ENCODE results near the gene CTRB2.
"Not testable (repeated sequence)": the region's sequence is repeated elsewhere in the genome, so short reads cannot be mapped to it uniquely, and the experiment has no call there.

Gene CTRB2

GRCh38 chr16:75228143-75228976, 21.4 kb upstream of the CTRB2 start:
- Mint-ChIP-seq H3K9me3 (no peaks in the 10 kb centered on the region), H3K27me3 (peaks cover 14% of the 10 kb centered on the region), H3K4me1 (no peaks in the 10 kb centered on the region), H3K36me3 (ENCODE audit: insufficient read depth) (no peaks in the 10 kb centered on the region), H3K27ac (ENCODE audit: low read depth) (no peak overlapping the region), H3K4me3 (no peak overlapping the region)
- no peak for DNase-seq (ENCODE audit: low spot score in 2 of 2)
- no peak for ATAC-seq (replicated peaks; ENCODE audit: extremely low read depth, poor library complexity, severe bottlenecking)

DNA sequence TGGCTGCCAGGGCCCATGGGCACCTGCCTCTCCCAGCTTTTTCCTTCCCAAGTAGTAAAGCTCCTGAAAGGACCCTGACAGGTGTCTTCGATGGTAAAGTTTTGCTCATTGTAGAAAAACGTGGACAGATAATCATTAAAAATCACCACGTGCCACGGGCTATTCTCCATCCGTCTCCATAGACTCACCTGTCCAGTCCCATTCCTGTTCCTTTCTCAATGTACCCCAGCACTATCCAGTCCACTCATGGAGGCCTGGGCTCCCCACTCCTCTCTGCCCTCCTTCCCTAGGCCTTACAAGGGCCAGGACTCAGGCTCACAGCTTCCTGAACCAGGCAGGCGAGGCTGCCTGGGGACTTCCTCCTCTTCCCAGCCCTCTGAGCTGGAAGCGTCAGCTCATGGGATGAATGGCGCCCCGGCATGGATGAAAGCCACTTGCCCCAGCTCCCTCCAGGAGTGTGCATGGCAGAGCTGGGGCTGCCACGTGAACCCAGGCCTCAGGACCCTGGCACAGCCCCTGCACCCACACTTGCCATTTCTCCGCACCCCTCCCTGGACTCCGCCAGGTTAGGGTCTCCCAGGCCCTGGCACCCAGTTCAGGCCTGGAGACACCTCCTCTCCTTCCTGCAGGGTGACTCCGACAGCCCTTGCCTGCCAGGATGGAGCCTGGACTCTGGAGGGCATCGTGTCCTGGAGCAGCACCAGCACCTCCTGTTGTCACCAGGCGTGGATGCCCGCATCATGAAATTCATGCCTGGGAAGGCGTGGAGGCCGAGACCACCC, 20.6 kb upstream of the CTRB2 start:
- no peak overlapping the region for H3K27ac Mint-ChIP-seq (ENCODE audit: low read depth)
- H3K4me1 Mint-ChIP-seq: no peaks in the 10 kb centered on the region
- no peak for ATAC-seq (replicated peaks; ENCODE audit: extremely low read depth, poor library complexity, severe bottlenecking)
- no peak for DNase-seq (ENCODE audit: low spot score in 2 of 2)
- H3K36me3 Mint-ChIP-seq (ENCODE audit: insufficient read depth): no peaks in the 10 kb centered on the region
- no peaks in the 10 kb centered on the region for H3K9me3 Mint-ChIP-seq
- peaks cover 14% of the 10 kb centered on the region for H3K27me3 Mint-ChIP-seq
- H3K4me3 Mint-ChIP-seq: no peak overlapping the region

GRCh38 chr16:75226550-75227360, 19.8 kb upstream of the CTRB2 start:
- ATAC-seq (replicated peaks; ENCODE audit: extremely low read depth, poor library complexity, severe bottlenecking) (no peak), DNase-seq (ENCODE audit: low spot score in 2 of 2) (no peak)
- Mint-ChIP-seq H3K4me3 (no peak overlapping the region), H3K27ac (ENCODE audit: low read depth) (no peak overlapping the region), H3K9me3 (no peaks in the 10 kb centered on the region), H3K36me3 (ENCODE audit: insufficient read depth) (no peaks in the 10 kb centered on the region), H3K27me3 (peaks cover 14% of the 10 kb centered on the region), H3K4me1 (no peaks in the 10 kb centered on the region)

- ATAC-seq (replicated peaks; ENCODE audit: extremely low read depth, poor library complexity, severe bottlenecking) (no peak), DNase-seq (ENCODE audit: low spot score in 2 of 2) (no peak)
- H3K27ac Mint-ChIP-seq (ENCODE audit: low read depth): no peak overlapping the region
- H3K4me3 Mint-ChIP-seq: no peak overlapping the region
- peaks cover 14% of the 10 kb centered on the region for H3K27me3 Mint-ChIP-seq
- H3K36me3 Mint-ChIP-seq (ENCODE audit: insufficient read depth): no peaks in the 10 kb centered on the region
- H3K9me3 Mint-ChIP-seq: no peaks in the 10 kb centered on the region
- no peaks in the 10 kb centered on the region for H3K4me1 Mint-ChIP-seq
Observed at GRCh38 chr16:75225678-75226515, 18.9 kb upstream of the CTRB2 start.

- Mint-ChIP-seq H3K27ac (ENCODE audit: low read depth) (no peak overlapping the region), H3K27me3 (peaks cover 14% of the 10 kb centered on the region), H3K36me3 (ENCODE audit: insufficient read depth) (no peaks in the 10 kb centered on the region), H3K4me3 (no peak overlapping the region), H3K9me3 (no peaks in the 10 kb centered on the region), H3K4me1 (no peaks in the 10 kb centered on the region)
- no peak for DNase-seq (ENCODE audit: low spot score in 2 of 2)
- ATAC-seq (replicated peaks; ENCODE audit: extremely low read depth, poor library complexity, severe bottlenecking): no peak
Observed at GRCh38 chr16:75225092-75225491, 18.1 kb upstream of the CTRB2 start.

- peaks cover 5% of the 10 kb centered on the region for H3K4me1 Mint-ChIP-seq
- DNase-seq (ENCODE audit: low spot score in 2 of 2) (no peak), ATAC-seq (replicated peaks; ENCODE audit: extremely low read depth, poor library complexity, severe bottlenecking) (no peak)
- no peak overlapping the region for H3K27ac Mint-ChIP-seq (ENCODE audit: low read depth)
- H3K9me3 Mint-ChIP-seq: no peaks in the 10 kb centered on the region
- peaks cover 4% of the 10 kb centered on the region for H3K36me3 Mint-ChIP-seq (ENCODE audit: insufficient read depth)
- H3K4me3 Mint-ChIP-seq: no peak overlapping the region
- peaks cover 14% of the 10 kb centered on the region for H3K27me3 Mint-ChIP-seq
Observed at GRCh38 chr16:75224306-75225082, 17.5 kb upstream of the CTRB2 start.

DNA sequence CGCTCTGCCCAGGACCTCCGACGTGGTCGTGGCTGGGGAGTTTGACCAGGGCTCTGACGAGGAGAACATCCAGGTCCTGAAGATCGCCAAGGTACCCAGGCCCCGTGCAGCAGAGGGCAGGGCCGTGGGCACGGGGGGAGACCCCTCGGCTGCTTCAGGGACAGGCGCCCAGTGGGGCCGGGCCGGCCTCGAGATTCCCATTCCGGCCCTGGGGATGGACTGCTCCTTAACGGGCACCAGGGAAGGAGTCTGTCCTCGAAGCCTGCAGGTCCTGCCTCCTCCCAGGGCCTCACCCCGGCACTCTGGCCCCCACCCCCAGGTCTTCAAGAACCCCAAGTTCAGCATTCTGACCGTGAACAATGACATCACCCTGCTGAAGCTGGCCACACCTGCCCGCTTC, 16.2 kb upstream of the CTRB2 start:
- not testable (repeated sequence) for H3K4me1 Mint-ChIP-seq; H3K36me3 Mint-ChIP-seq (ENCODE audit: insufficient read depth); H3K27ac Mint-ChIP-seq (ENCODE audit: low read depth)

GRCh38 chr16:75222271-75222783, 15.4 kb upstream of the CTRB2 start:
- H3K36me3 Mint-ChIP-seq (ENCODE audit: insufficient read depth): peaks cover 4% of the 10 kb centered on the region
- H3K9me3 Mint-ChIP-seq: no peaks in the 10 kb centered on the region
- H3K4me3 Mint-ChIP-seq: no peak overlapping the region
- peaks cover 4% of the 10 kb centered on the region for H3K27me3 Mint-ChIP-seq
- DNase-seq (ENCODE audit: low spot score in 2 of 2) (no peak), ATAC-seq (replicated peaks; ENCODE audit: extremely low read depth, poor library complexity, severe bottlenecking) (no peak)
- no peak overlapping the region for H3K27ac Mint-ChIP-seq (ENCODE audit: low read depth)
- H3K4me1 Mint-ChIP-seq: peaks cover 9% of the 10 kb centered on the region

More for the DNA sequence above, 16.2 kb upstream of the CTRB2 start:
- not testable (repeated sequence) for ATAC-seq (replicated peaks; ENCODE audit: extremely low read depth, poor library complexity, severe bottlenecking); H3K4me3 Mint-ChIP-seq; H3K9me3 Mint-ChIP-seq; DNase-seq (ENCODE audit: low spot score in 2 of 2)
- peaks cover 12% of the 10 kb centered on the region for H3K27me3 Mint-ChIP-seq

DNA sequence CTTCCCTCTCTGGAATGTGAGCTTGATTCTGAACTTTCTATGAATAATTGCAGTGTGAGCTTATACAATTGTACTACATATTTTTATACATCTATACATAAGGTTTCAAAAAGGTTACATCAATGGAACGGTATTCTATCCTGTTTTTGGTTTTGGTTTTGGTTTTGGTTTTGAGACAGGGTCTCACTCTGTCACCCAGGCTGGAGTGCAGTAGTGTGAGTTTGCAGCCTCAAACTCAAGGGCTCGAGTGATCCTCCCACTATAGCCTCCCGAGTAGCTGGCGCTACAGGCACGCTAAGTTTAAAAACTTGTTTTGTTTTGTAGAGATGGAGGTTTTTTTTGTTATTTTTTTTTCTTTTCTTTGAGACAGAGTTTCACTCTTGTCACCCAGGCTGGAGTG, 12.9 kb upstream of the CTRB2 start:
- no peaks in the 10 kb centered on the region for H3K27me3 Mint-ChIP-seq
- H3K4me1 Mint-ChIP-seq: peaks cover 9% of the 10 kb centered on the region
- peak overlapping the region; percentile 76 for H3K4me3 Mint-ChIP-seq
- peak overlapping the region; percentile 43 for H3K27ac Mint-ChIP-seq (ENCODE audit: low read depth)
- peaks cover 4% of the 10 kb centered on the region for H3K36me3 Mint-ChIP-seq (ENCODE audit: insufficient read depth)
- H3K9me3 Mint-ChIP-seq: no peaks in the 10 kb centered on the region
- DNase-seq (ENCODE audit: low spot score in 2 of 2): no peak
- ATAC-seq (replicated peaks; ENCODE audit: extremely low read depth, poor library complexity, severe bottlenecking): peak; percentile 71

- H3K9me3 Mint-ChIP-seq: no peaks in the 10 kb centered on the region
- DNase-seq (ENCODE audit: low spot score in 2 of 2) (no peak), ATAC-seq (replicated peaks; ENCODE audit: extremely low read depth, poor library complexity, severe bottlenecking) (no peak)
- H3K4me1 Mint-ChIP-seq: peaks cover 9% of the 10 kb centered on the region
- peak overlapping the region; percentile 43 for H3K27ac Mint-ChIP-seq (ENCODE audit: low read depth)
- no peaks in the 10 kb centered on the region for H3K27me3 Mint-ChIP-seq
- peaks cover 4% of the 10 kb centered on the region for H3K36me3 Mint-ChIP-seq (ENCODE audit: insufficient read depth)
- peak overlapping the region; percentile 76 for H3K4me3 Mint-ChIP-seq
Observed at GRCh38 chr16:75219088-75219487, 12.1 kb upstream of the CTRB2 start.
